HG03064 (cell line): ENCODE measurements around the gene OBSL1.

Experiments used
- ATAC-seq: cut with Tn5 transposase; IDR thresholded peaks from one replicate; pipeline ENCODE4 v1.9.1; 2021; ENCODE audit warnings: low read depth; ENCODE audit not compliant: unreplicated experiment

The OBSL1 gene

GRCh38 chr2:219597552-219598307 lies 26.4 kb upstream of the OBSL1 start, which contains the start of gene STK11IP:
TSS of gene STK11IP (plus strand) at chr2:219597857. CDS start at chr2:219598120, 263 bp downstream.
- peak; percentile 96 for ATAC-seq

GRCh38 chr2:219596954-219597551 lies 25.7 kb upstream of the OBSL1 start:
- peak; percentile 2 for ATAC-seq

- ATAC-seq = no peak
These were observed 23.9 kb upstream of the OBSL1 start for GRCh38 chr2:219595256-219595655.

- ATAC-seq = no peak
These were observed 21.8 kb upstream of the OBSL1 start for GRCh38 chr2:219593154-219593553.

- ATAC-seq = no peak
These were observed 21.4 kb upstream of the OBSL1 start for GRCh38 chr2:219592736-219593135.

GRCh38 chr2:219591091-219591490 lies 19.8 kb upstream of the OBSL1 start:
- ATAC-seq = no peak

- no peak for ATAC-seq
These were observed 10.0 kb upstream of the OBSL1 start for GRCh38 chr2:219581346-219581745.

GRCh38 chr2:219578811-219579613 lies 7.7 kb upstream of the OBSL1 start:
- ATAC-seq = no peak

- ATAC-seq = no peak
These were observed 5.4 kb upstream of the OBSL1 start for GRCh38 chr2:219576505-219577388.

GRCh38 chr2:219575566-219576504 lies 4.5 kb upstream of the OBSL1 start:
- ATAC-seq = no peak

- ATAC-seq = no peak
These were observed 3.4 kb upstream of the OBSL1 start for GRCh38 chr2:219574484-219575311.

GRCh38 chr2:219573166-219573565 lies 1.8 kb upstream of the OBSL1 start:
- ATAC-seq = no peak

GRCh38 chr2:219572237-219573001 lies 1.1 kb upstream of the OBSL1 start, which contains the start of gene INHA:
TSS of gene INHA (plus strand) at chr2:219572310. CDS start at chr2:219572375, 65 bp downstream.
- ATAC-seq = no peak

- no peak for ATAC-seq
These were observed 422 bp downstream of the OBSL1 start for GRCh38 chr2:219570924-219571310.

- ATAC-seq = no peak
These were observed 980 bp downstream of the OBSL1 start for GRCh38 chr2:219570194-219570923.

GRCh38 chr2:219569635-219570034 lies 1.7 kb downstream of the OBSL1 start:
- no peak for ATAC-seq

- no peak for ATAC-seq
These were observed 2.3 kb downstream of the OBSL1 start for GRCh38 chr2:219569041-219569440.
